ENCODE data around the gene CREB5.

DNA sequence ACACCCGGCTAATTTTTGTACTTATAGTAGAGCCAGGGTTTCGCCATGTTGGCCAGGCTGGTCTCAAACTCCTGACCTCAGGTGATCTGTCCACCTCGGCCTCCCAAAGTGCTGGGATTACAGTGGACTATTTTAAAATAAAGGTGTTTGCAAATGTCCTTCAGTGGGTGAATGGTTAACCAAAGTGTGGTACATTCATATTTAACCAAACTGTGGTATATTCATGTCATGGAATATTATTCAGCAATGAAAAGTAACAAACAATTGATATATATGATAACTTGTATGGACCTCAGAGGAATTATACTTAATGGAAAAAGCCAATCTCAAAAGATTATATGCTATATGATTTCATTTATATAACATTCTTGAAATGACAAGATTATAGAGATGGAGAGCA lies 190.0 kb downstream of the CREB5 start:
- TF ChIP-seq, protein P1, sequence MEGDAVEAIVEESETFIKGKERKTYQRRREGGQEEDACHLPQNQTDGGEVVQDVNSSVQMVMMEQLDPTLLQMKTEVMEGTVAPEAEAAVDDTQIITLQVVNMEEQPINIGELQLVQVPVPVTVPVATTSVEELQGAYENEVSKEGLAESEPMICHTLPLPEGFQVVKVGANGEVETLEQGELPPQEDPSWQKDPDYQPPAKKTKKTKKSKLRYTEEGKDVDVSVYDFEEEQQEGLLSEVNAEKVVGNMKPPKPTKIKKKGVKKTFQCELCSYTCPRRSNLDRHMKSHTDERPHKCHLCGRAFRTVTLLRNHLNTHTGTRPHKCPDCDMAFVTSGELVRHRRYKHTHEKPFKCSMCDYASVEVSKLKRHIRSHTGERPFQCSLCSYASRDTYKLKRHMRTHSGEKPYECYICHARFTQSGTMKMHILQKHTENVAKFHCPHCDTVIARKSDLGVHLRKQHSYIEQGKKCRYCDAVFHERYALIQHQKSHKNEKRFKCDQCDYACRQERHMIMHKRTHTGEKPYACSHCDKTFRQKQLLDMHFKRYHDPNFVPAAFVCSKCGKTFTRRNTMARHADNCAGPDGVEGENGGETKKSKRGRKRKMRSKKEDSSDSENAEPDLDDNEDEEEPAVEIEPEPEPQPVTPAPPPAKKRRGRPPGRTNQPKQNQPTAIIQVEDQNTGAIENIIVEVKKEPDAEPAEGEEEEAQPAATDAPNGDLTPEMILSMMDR (IDR thresholded peaks at IDR 0.05), result no peak
- no peak for TF ChIP-seq POLR2A (IDR thresholded peaks at IDR 0.05)
- no peak for TF ChIP-seq EP300 (IDR thresholded peaks at IDR 0.05)
